ENCODE data around the gene NEK4.
"Not testable (repeated sequence)": the region's sequence is repeated elsewhere in the genome, so short reads cannot be mapped to it uniquely, and the experiment has no call there.

NEK4 gene

GRCh38 chr3:52743721-52744120, 27.0 kb downstream of the NEK4 start:
- no peak for FAIRE-seq
- DNase-seq (ENCODE audit: insufficient read length, low spot score) = no peak
- no peak for TF ChIP-seq CTCF (IDR thresholded peaks at IDR 0.05; ENCODE audit: insufficient read depth, missing control alignments)

- no peak for TF ChIP-seq CTCF (IDR thresholded peaks at IDR 0.05; ENCODE audit: insufficient read depth, missing control alignments)
- DNase-seq (ENCODE audit: insufficient read length, low spot score) (no peak), FAIRE-seq (no peak)
Measured at GRCh38 chr3:52743152-52743551, 27.6 kb downstream of the NEK4 start.

- TF ChIP-seq CTCF (IDR thresholded peaks at IDR 0.05; ENCODE audit: insufficient read depth, missing control alignments) = peak; percentile 56
- FAIRE-seq (peak; percentile 80), DNase-seq (ENCODE audit: insufficient read length, low spot score) (peak; percentile 49)
Measured at GRCh38 chr3:52742418-52743041, 28.2 kb downstream of the NEK4 start.

GRCh38 chr3:52739730-52740129, 31.0 kb downstream of the NEK4 start:
- DNase-seq (ENCODE audit: insufficient read length, low spot score) (no peak), FAIRE-seq (no peak)
- TF ChIP-seq CTCF (IDR thresholded peaks at IDR 0.05; ENCODE audit: insufficient read depth, missing control alignments) = no peak

GRCh38 chr3:52733256-52733891, 37.4 kb downstream of the NEK4 start:
- DNase-seq (ENCODE audit: insufficient read length, low spot score) = no peak
- peak; percentile 38 for FAIRE-seq
- no peak for TF ChIP-seq CTCF (IDR thresholded peaks at IDR 0.05; ENCODE audit: insufficient read depth, missing control alignments)

GRCh38 chr3:52731590-52731989, 39.1 kb downstream of the NEK4 start:
- TF ChIP-seq CTCF (IDR thresholded peaks at IDR 0.05; ENCODE audit: insufficient read depth, missing control alignments) = no peak
- no peak for FAIRE-seq
- no peak for DNase-seq (ENCODE audit: insufficient read length, low spot score)

- no peak for FAIRE-seq
- TF ChIP-seq CTCF (IDR thresholded peaks at IDR 0.05; ENCODE audit: insufficient read depth, missing control alignments) = no peak
- no peak for DNase-seq (ENCODE audit: insufficient read length, low spot score)
Measured at GRCh38 chr3:52730681-52731080, 40.1 kb downstream of the NEK4 start.

- not testable (repeated sequence) for FAIRE-seq; DNase-seq (ENCODE audit: insufficient read length, low spot score)
Measured at GRCh38 chr3:52728753-52729152, 42.0 kb downstream of the NEK4 start.

Data from D721Med (cell line).